SU-DHL-6 (cell line): Measurements from ENCODE around the gene TUBB3.

Experiments
- H2AFZ ChIP-seq: fragments of 200-600 bp; sonication (generic); 2 replicates; pipeline ENCODE4 v1.6.1; 2014; ENCODE audit warnings: low read depth, mild to moderate bottlenecking, moderate library complexity, mixed read lengths, antibody characterized with exemption, low read length; ENCODE audit not compliant: severe bottlenecking
- H3F3A ChIP-seq: fragments of 200-600 bp; shearing (Covaris generic); 2 replicates; pipeline ENCODE4 v1.6.0; 2016; ENCODE audit warnings: antibody characterized with exemption, mild to moderate bottlenecking; ENCODE audit not compliant: insufficient read depth
- H3K27ac ChIP-seq: fragments of 200-600 bp; sonication (generic); 2 replicates; pipeline ENCODE4 v1.5.1; 2016; ENCODE audit warnings: low read depth, mild to moderate bottlenecking, low read length, moderate library complexity, mixed read lengths
- H3K27me3 ChIP-seq: fragments of 200-600 bp; sonication (generic), shearing (Covaris generic); 2 replicates; pipeline ENCODE4 v1.6.0; 2014; ENCODE audit warnings: mild to moderate bottlenecking, low read length
- H3K36me3 ChIP-seq: fragments of 200-600 bp; sonication (generic); 2 replicates; pipeline ENCODE4 v1.6.1; 2014; ENCODE audit warnings: mild to moderate bottlenecking, low read length, mixed read lengths
- H3K4me2 ChIP-seq: fragments of 300-600, 200-600 bp; shearing (Covaris generic), sonication (generic); 2 replicates; pipeline ENCODE4 v1.6.0; 2014; ENCODE audit warnings: low read length, low read depth, mild to moderate bottlenecking; ENCODE audit not compliant: poor library complexity, severe bottlenecking
- H3K4me3 ChIP-seq: fragments of 200-600 bp; sonication (generic); 2 replicates; pipeline ENCODE4 v1.5.1; 2014; ENCODE audit warnings: antibody characterized with exemption, low read length, mild to moderate bottlenecking, mixed read lengths; ENCODE audit not compliant: insufficient read depth, poor library complexity, severe bottlenecking
- H3K79me2 ChIP-seq: fragments of 200-600 bp; sonication (generic); 2 replicates; pipeline ENCODE4 v1.6.1; 2014; ENCODE audit warnings: mild to moderate bottlenecking, low read length, moderate library complexity; ENCODE audit not compliant: insufficient read depth
- H3K9ac ChIP-seq: fragments of 200-600 bp; sonication (generic); 2 replicates; pipeline ENCODE4 v1.7.0; 2014; ENCODE audit warnings: mild to moderate bottlenecking, low read length
- H3K9me2 ChIP-seq: fragments of 200-600 bp; sonication (generic); replicated peaks from 2 replicates; pipeline ENCODE4 v1.6.1; 2014; ENCODE audit warnings: low read length; ENCODE audit not compliant: insufficient read depth
- H3K9me3 ChIP-seq: fragments of 200-600 bp; sonication (generic); 2 replicates; pipeline ENCODE4 v1.6.1; 2014; ENCODE audit warnings: low read length, mixed read lengths; ENCODE audit not compliant: insufficient read depth
- H4K20me1 ChIP-seq: fragments of 200-600 bp; sonication (generic); 2 replicates; pipeline ENCODE4 v1.6.1; 2014; ENCODE audit warnings: low read depth, mild to moderate bottlenecking, antibody characterized with exemption, low read length, moderate library complexity, mixed read lengths
- CTCF ChIP-seq: fragments of 200-600 bp; sonication (generic); IDR thresholded peaks from one replicate; pipeline ENCODE4 v1.5.1; 2017; ENCODE audit warnings: antibody characterized with exemption, mild to moderate bottlenecking, low read length, moderate library complexity; ENCODE audit not compliant: insufficient read depth, poor library complexity, severe bottlenecking
- EZH2phosphoT487 ChIP-seq: fragments of 200-600 bp; sonication (generic), shearing (Covaris generic); conservative IDR thresholded peaks from 2 replicates; pipeline ENCODE4 v1.6.1; 2018; ENCODE audit warnings: mild to moderate bottlenecking, antibody characterized with exemption, low read length, moderate library complexity, mixed read lengths

Gene TUBB3

GRCh38 chr16:89949121-89949742 is 26.1 kb downstream of the TUBB3 start:
- TF ChIP-seq EZH2phosphoT487 (no peak), CTCF (no peak)
- Histone ChIP-seq H3K9ac (peak overlapping the region; percentile 69), H3K9me2 (no peaks in the 10 kb centered on the region), H3K27me3 (no peaks in the 10 kb centered on the region; the same call in 1 of the 2 replicates), H4K20me1 (no peaks in the 10 kb centered on the region), H3K36me3 (no peaks in the 10 kb centered on the region), H3K27ac (peak overlapping the region; percentile 56), H3K4me3 (peak overlapping the region; percentile 60), H3K79me2 (peaks cover 5% of the 10 kb centered on the region; the same call in 1 of the 2 replicates), H3F3A (peaks cover 31% of the 10 kb centered on the region), H3K9me3 (peaks cover 9% of the 10 kb centered on the region; the same call in 1 of the 2 replicates), H3K4me2 (peak overlapping the region; percentile 75), H2AFZ (no peak overlapping the region)

DNA sequence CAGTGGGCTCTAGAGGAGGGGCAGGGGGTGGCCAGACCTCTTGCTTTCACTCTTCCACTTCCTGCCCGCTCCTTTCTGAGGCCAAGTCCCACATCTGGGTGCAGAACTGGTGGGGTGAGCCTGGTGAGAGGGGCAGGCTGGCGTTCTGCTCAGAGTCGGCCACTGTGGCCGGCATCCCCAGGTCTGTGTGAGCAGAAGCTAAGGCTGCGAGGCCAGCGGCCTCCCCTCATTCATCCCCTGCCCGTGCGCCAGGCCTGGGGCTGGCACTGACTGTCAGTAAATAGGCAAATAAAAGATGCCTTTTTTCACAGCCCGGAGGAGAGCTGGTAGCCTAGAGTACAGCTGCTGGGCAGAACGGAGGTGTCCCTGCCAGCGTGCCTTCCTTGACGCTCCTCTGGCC is 26.6 kb downstream of the TUBB3 start:
- no peaks in the 10 kb centered on the region for H4K20me1 ChIP-seq
- peak overlapping the region; percentile 75 for H3K4me2 ChIP-seq
- peak overlapping the region; percentile 69 for H3K9ac ChIP-seq
- peak overlapping the region; percentile 56 for H3K27ac ChIP-seq
- no peaks in the 10 kb centered on the region for H3K9me2 ChIP-seq
- peaks cover 31% of the 10 kb centered on the region for H3F3A ChIP-seq
- no peaks in the 10 kb centered on the region for H3K36me3 ChIP-seq
- H3K79me2 ChIP-seq, result peaks cover 5% of the 10 kb centered on the region; the same call in 1 of the 2 replicates
- TF ChIP-seq CTCF, result no peak
- TF ChIP-seq EZH2phosphoT487, result no peak
- H3K27me3 ChIP-seq, result no peaks in the 10 kb centered on the region; the same call in 1 of the 2 replicates
- H3K4me3 ChIP-seq, result peak overlapping the region; percentile 60
- peaks cover 9% of the 10 kb centered on the region; the same call in 1 of the 2 replicates for H3K9me3 ChIP-seq
- no peak overlapping the region for H2AFZ ChIP-seq

DNA sequence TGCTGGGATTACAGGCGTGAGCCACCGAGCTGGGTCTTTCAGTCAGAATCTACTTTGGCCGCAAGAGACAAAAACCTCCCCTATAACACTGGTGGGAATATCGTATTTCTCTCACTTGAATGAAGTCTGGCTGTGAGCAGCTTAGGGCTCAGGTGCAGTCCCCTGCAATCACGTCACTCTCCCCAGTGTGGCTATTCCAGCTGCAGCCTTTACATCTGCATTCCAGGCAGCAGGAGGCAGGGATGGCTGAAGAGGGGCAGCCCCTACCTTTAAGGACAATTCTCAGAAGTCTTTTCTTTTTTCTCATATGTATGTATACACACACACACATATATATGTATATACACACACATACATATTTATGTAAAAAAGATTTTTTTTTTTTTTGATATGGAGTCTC is 28.4 kb downstream of the TUBB3 start:
- Histone ChIP-seq H3K9ac (no peak overlapping the region), H4K20me1 (no peaks in the 10 kb centered on the region)

More for the DNA sequence above, 28.4 kb downstream of the TUBB3 start:
- H3F3A ChIP-seq, result peaks cover 34% of the 10 kb centered on the region
- no peaks in the 10 kb centered on the region; the same call in 1 of the 2 replicates for H3K27me3 ChIP-seq
- no peak overlapping the region for H3K4me3 ChIP-seq
- peaks cover 5% of the 10 kb centered on the region; the same call in 1 of the 2 replicates for H3K79me2 ChIP-seq
- H3K9me3 ChIP-seq, result peaks cover 9% of the 10 kb centered on the region; the same call in 1 of the 2 replicates
- H3K36me3 ChIP-seq, result no peaks in the 10 kb centered on the region
- TF ChIP-seq CTCF, result no peak
- TF ChIP-seq EZH2phosphoT487, result no peak
- H3K4me2 ChIP-seq, result peak overlapping the region; percentile 29
- no peaks in the 10 kb centered on the region for H3K9me2 ChIP-seq
- no peak overlapping the region for H2AFZ ChIP-seq
- peak overlapping the region; percentile 86 for H3K27ac ChIP-seq
